Measurements from ENCODE around the gene TEX19. TPM values are rescaled to one million over a fixed set of nuclear protein-coding genes. Genes with fewer than 3 reads are reported as not detected.

The TEX19 gene
- total and polyA plus RNA-seq, 2 of the 8 experiments (the other 6 are each of a cell fraction or from before 2014, with no cell fraction given), result 0.54 to 0.80 TPM

DNA sequence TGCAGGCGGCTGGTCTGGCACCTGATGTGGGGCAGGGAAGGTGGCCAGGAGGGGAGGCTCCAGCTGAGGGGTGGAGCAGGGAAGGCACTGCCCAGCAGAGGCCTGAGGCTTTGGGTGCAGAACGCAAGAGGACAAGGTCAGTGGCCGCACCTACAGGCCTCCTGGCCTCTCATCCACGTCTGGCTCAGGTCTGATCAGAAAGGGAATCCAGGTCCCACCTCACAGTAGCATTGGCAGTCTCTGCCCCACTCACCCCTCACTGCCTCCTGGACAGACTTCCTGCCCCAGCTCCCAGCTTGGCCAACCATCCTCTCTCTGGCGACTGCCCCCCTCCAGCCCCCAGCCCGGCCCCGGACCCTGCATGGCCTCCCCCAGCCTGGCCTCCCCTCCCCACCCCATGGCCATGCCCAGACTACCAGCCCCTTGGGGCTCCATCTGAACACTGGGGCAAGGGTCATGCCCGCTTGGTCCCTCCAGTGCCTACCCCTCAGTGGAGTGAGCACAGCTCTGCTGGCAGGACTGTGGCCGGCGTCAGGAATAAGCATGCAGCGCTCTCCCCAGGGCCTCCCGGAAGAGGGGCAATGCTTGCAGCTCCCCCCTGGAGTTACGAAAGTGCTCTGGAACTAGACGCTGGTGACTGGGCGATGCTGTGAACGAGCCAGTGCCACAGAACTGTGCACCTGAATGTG is 17.1 kb downstream of the TEX19 start:
- H3K23me2 ChIP-seq (ENCODE audit: low read depth, low read length), result peaks cover 7% of the 10 kb centered on the region; the same call in 1 of the 2 replicates
- H4K5ac ChIP-seq (ENCODE audit: insufficient read length, low read depth, low read length), result no peak overlapping the region
- H2BK12ac ChIP-seq (ENCODE audit: low read depth, low read length), result no peak overlapping the region
- no peak overlapping the region for H3K23ac ChIP-seq (ENCODE audit: insufficient read length)
- no peak overlapping the region for H4K91ac ChIP-seq (replicated peaks; ENCODE audit: insufficient read length, low read length)
- H3K27me3 ChIP-seq (replicated peaks in 1 of 4; ENCODE audit: control insufficient read depth in 3 of 4, extremely low read depth in 1 of 4, insufficient read depth in 3 of 4, low read length in 3 of 4), result peaks cover 24 to 48% (median 38%) of the 10 kb centered on the region in 4 experiments
- no peak overlapping the region for H3K18ac ChIP-seq (ENCODE audit: extremely low read depth, low read length)
- peaks cover 0 to 2% (median 0%) of the 10 kb centered on the region in 4 experiments; a peak in 2 of 7 replicates for H3K4me1 ChIP-seq (replicated peaks in 1 of 4; ENCODE audit: control insufficient read depth in 3 of 4, insufficient read depth in 4 of 4, low read length in 3 of 4)
- no peak overlapping the region for H3K4ac ChIP-seq (replicated peaks; ENCODE audit: insufficient read length, low read depth, low read length)
- H3K36me3 ChIP-seq (ENCODE audit: control insufficient read depth in 2 of 4, insufficient read depth in 4 of 4, low read length in 3 of 4), result no peaks in the 10 kb centered on the region
- DNase-seq (ENCODE audit: low read depth in 1 of 2, low spot score in 2 of 2) (no peak), FAIRE-seq (no peak)
- H3K9ac ChIP-seq (replicated peaks in 1 of 4; ENCODE audit: extremely low read depth in 1 of 4, low read depth in 3 of 4, low read length in 3 of 4), result no peak overlapping the region
- TF ChIP-seq KDM4A (IDR thresholded peaks at IDR 0.05; ENCODE audit: low read depth, low read length, severe bottlenecking) (no peak), SP2 (IDR thresholded peaks at IDR 0.05; ENCODE audit: low read length) (no peak), KDM1A (IDR thresholded peaks at IDR 0.05; ENCODE audit: borderline replicate concordance, low read length) (no peak), EZH2 (IDR thresholded peaks at IDR 0.05; ENCODE audit: low read depth, low read length, severe bottlenecking) (no peak), SRF (IDR thresholded peaks at IDR 0.05; ENCODE audit: low read depth, low read length) (no peak), GTF2F1 (IDR thresholded peaks at IDR 0.05; ENCODE audit: borderline replicate concordance, low read depth, low read length) (no peak), CHD2 (IDR thresholded peaks at IDR 0.05; ENCODE audit: low read length) (no peak)
- TF ChIP-seq, protein P1, sequence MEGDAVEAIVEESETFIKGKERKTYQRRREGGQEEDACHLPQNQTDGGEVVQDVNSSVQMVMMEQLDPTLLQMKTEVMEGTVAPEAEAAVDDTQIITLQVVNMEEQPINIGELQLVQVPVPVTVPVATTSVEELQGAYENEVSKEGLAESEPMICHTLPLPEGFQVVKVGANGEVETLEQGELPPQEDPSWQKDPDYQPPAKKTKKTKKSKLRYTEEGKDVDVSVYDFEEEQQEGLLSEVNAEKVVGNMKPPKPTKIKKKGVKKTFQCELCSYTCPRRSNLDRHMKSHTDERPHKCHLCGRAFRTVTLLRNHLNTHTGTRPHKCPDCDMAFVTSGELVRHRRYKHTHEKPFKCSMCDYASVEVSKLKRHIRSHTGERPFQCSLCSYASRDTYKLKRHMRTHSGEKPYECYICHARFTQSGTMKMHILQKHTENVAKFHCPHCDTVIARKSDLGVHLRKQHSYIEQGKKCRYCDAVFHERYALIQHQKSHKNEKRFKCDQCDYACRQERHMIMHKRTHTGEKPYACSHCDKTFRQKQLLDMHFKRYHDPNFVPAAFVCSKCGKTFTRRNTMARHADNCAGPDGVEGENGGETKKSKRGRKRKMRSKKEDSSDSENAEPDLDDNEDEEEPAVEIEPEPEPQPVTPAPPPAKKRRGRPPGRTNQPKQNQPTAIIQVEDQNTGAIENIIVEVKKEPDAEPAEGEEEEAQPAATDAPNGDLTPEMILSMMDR (IDR thresholded peaks at IDR 0.05; ENCODE audit: control extremely low read depth in 1 of 3, insufficient read depth in 1 of 3, low read depth in 1 of 3, low read length in 3 of 3), result no peak
- H4K20me1 ChIP-seq (replicated peaks in 1 of 2; ENCODE audit: control insufficient read depth in 1 of 2, insufficient read depth in 2 of 2, low read length in 2 of 2), result peaks cover 0 to 4% of the 10 kb centered on the region in 2 experiments
- no peak overlapping the region for H2BK120ac ChIP-seq (replicated peaks; ENCODE audit: low read depth, low read length)
- H3K56ac ChIP-seq (replicated peaks; ENCODE audit: insufficient read length, low read depth, low read length), result no peak overlapping the region
- H3K14ac ChIP-seq (ENCODE audit: insufficient read length), result no peak overlapping the region
- no peak overlapping the region for H2AFZ ChIP-seq (ENCODE audit: low read length)
- no peaks in the 10 kb centered on the region for H3K79me1 ChIP-seq (ENCODE audit: low read depth, low read length)
- POLR2A ChIA-PET (ENCODE audit: partially characterized antibody), result interaction anchor here (3.2 kb wide), 1 partner anchor 8 kb away, joined by 14 read pairs; no protein-coding TSS in a partner anchor
- H2BK15ac ChIP-seq (ENCODE audit: low read length), result no peak overlapping the region
- H3K79me2 ChIP-seq (ENCODE audit: control insufficient read depth in 1 of 2, insufficient read depth in 2 of 2, low read length in 2 of 2), result no peaks in the 10 kb centered on the region
- no peak overlapping the region for H3K4me3 ChIP-seq (ENCODE audit: extremely low read depth in 1 of 4, insufficient read depth in 2 of 4, low read depth in 3 of 4, low read length in 4 of 4)
- no peak overlapping the region for H2AK5ac ChIP-seq (ENCODE audit: low read depth, low read length)
- H2BK5ac ChIP-seq (ENCODE audit: low read depth, low read length), result no peak overlapping the region
- H3K9me3 ChIP-seq (ENCODE audit: insufficient read depth in 2 of 2, low read depth in 1 of 2, low read length in 1 of 2), result no peaks in the 10 kb centered on the region
- no peak overlapping the region for H3K27ac ChIP-seq (ENCODE audit: low read depth, low read length)
- 86% methylated on average over 14 of the region's 16 CpGs; no CpG with 5 or more reads in 1 of the 2 experiments for WGBS, 2 experiments (ENCODE audit: extremely low coverage in 1 of 2, insufficient coverage in 1 of 2, insufficient read length in 1 of 2, insufficient replicate concordance in 2 of 2, low coverage in 1 of 2, low lambda C conversion rate in 2 of 2, missing lambda C conversion rate in 1 of 2)
- H4K8ac ChIP-seq (ENCODE audit: extremely low read depth, insufficient read depth, low read length), result peak overlapping the region; percentile 68; the same call in 1 of the 2 replicates
- no peak overlapping the region for H2BK20ac ChIP-seq (ENCODE audit: low read length)
- no peak overlapping the region for H3K4me2 ChIP-seq (ENCODE audit: insufficient read depth in 1 of 2, low read depth in 2 of 2, low read length in 2 of 2)
- CTCF ChIA-PET (ENCODE audit: partially characterized antibody), result interaction anchor here (0.6 to 1.0 kb wide), 3 partner anchors 14 to 587 kb away, joined by 3 read pairs; no protein-coding TSS in a partner anchor
